ENCODE data around the gene DMXL2. TPM values are rescaled to one million over a fixed set of nuclear protein-coding genes. Genes with fewer than 3 reads are reported as not detected.

DMXL2 gene
- total and polyA plus RNA-seq, 5 donors from 2014 or later = 0.15 to 1.4 TPM; not detected in 3

DNA sequence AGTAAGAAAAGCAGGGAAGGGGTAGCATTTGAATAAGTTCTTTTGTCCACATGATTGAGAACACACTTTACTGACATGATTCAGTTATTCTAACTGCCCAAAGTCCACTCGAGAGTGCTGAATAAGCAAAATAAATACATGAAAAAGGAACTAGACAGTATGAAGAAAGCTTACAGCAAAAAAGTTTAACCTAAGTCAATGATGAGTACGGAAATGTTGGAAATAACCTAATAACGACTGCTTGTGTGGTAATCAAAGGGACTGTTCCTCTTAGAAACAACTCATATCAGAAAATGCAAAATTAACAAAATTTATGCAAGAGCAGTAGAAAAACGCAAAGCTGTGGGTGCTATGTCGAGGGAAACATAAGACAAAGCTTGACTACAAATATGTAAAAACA, 36.6 kb downstream of the DMXL2 start:
- no peaks in the 10 kb centered on the region for H3K36me3 Mint-ChIP-seq
- no peak overlapping the region for H3K4me3 ChIP-seq (ENCODE audit: low read depth, low read length)
- peaks cover 0 to 7% (median 4%) of the 10 kb centered on the region in 7 donors for H3K9me3 Mint-ChIP-seq
- no peak overlapping the region for H3K27ac ChIP-seq (ENCODE audit: insufficient read depth, low read length, poor library complexity, severe bottlenecking)
- H3K27me3 Mint-ChIP-seq = peaks cover 4% of the 10 kb centered on the region
- ATAC-seq (ENCODE audit: low read depth in 2 of 2) (no peak), DNase-seq (no peak)
- H3K4me1 ChIP-seq (ENCODE audit: control insufficient read depth, insufficient read depth, low read length, poor library complexity, severe bottlenecking) = no peaks in the 10 kb centered on the region
- no peaks in the 10 kb centered on the region for H3K27me3 ChIP-seq (ENCODE audit: control insufficient read depth, insufficient read depth, low read length)
- H3K4me3 Mint-ChIP-seq = no peak overlapping the region
- H3K36me3 ChIP-seq (ENCODE audit: control insufficient read depth, insufficient read depth, low read length) = no peaks in the 10 kb centered on the region
- no peak overlapping the region for H3K27ac Mint-ChIP-seq
- peaks cover 0 to 2% of the 10 kb centered on the region in 2 experiments for H3K9me3 ChIP-seq (ENCODE audit: control insufficient read depth in 2 of 2, low read length in 2 of 2)
- H3K4me1 Mint-ChIP-seq = no peaks in the 10 kb centered on the region

- no peak for DNase-seq
- peaks cover 4% of the 10 kb centered on the region for H3K27me3 Mint-ChIP-seq
- Histone ChIP-seq H3K27me3 (ENCODE audit: control insufficient read depth, insufficient read depth, low read length) (no peaks in the 10 kb centered on the region), H3K9me3 (ENCODE audit: control insufficient read depth in 2 of 2, low read length in 2 of 2) (peaks cover 0 to 2% of the 10 kb centered on the region in 2 experiments), H3K36me3 (ENCODE audit: control insufficient read depth, insufficient read depth, low read length) (no peaks in the 10 kb centered on the region), H3K4me3 (ENCODE audit: low read depth, low read length) (no peak overlapping the region), H3K4me1 (ENCODE audit: control insufficient read depth, insufficient read depth, low read length, poor library complexity, severe bottlenecking) (no peaks in the 10 kb centered on the region), H3K27ac (ENCODE audit: insufficient read depth, low read length, poor library complexity, severe bottlenecking) (no peak overlapping the region)
- no peak overlapping the region for H3K27ac Mint-ChIP-seq
- no peaks in the 10 kb centered on the region for H3K4me1 Mint-ChIP-seq
- peaks cover 0 to 3% (median 0%) of the 10 kb centered on the region in 7 donors for H3K9me3 Mint-ChIP-seq
- no peak overlapping the region for H3K4me3 Mint-ChIP-seq
- no peak for ATAC-seq (ENCODE audit: low read depth in 2 of 2)
- H3K36me3 Mint-ChIP-seq = no peaks in the 10 kb centered on the region
These were observed 41.6 kb downstream of the DMXL2 start for GRCh38 chr15:51580982-51581381.

- Mint-ChIP-seq H3K4me1 (no peaks in the 10 kb centered on the region), H3K27me3 (peaks cover 4% of the 10 kb centered on the region), H3K36me3 (no peaks in the 10 kb centered on the region), H3K9me3 (peaks cover 0 to 2% (median 0%) of the 10 kb centered on the region in 7 donors), H3K27ac (no peak overlapping the region), H3K4me3 (no peak overlapping the region)
- no peak for ATAC-seq (ENCODE audit: low read depth in 2 of 2)
- no peak for DNase-seq
- Histone ChIP-seq H3K27ac (ENCODE audit: insufficient read depth, low read length, poor library complexity, severe bottlenecking) (no peak overlapping the region), H3K4me3 (ENCODE audit: low read depth, low read length) (no peak overlapping the region), H3K36me3 (ENCODE audit: control insufficient read depth, insufficient read depth, low read length) (no peaks in the 10 kb centered on the region), H3K4me1 (ENCODE audit: control insufficient read depth, insufficient read depth, low read length, poor library complexity, severe bottlenecking) (no peaks in the 10 kb centered on the region), H3K9me3 (ENCODE audit: control insufficient read depth in 2 of 2, low read length in 2 of 2) (no peaks in the 10 kb centered on the region), H3K27me3 (ENCODE audit: control insufficient read depth, insufficient read depth, low read length) (no peaks in the 10 kb centered on the region)
These were observed 42.2 kb downstream of the DMXL2 start for GRCh38 chr15:51580385-51580784.

DNA sequence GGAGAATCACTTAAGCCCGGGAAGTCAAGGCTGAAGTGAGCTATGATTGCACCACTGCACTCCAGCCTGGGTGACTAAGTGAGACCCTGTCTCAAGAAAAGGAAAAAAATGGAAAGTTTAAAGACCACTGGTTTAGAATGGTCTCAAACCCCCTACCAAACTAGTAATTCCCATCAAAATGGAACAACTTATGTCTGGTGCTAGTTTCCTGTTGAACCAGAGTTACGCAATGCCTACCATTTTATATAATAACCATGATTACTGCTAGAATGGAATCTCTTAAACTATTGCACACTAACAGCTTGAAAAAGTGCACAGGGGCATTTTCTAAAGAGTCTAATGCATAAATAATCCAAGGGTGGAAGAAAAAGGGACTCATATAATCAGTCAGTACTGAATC, 43.6 kb downstream of the DMXL2 start:
- Mint-ChIP-seq H3K27me3 (peaks cover 4% of the 10 kb centered on the region), H3K27ac (no peak overlapping the region), H3K36me3 (no peaks in the 10 kb centered on the region), H3K9me3 (peaks cover 0 to 2% (median 0%) of the 10 kb centered on the region in 7 donors), H3K4me3 (no peak overlapping the region), H3K4me1 (no peaks in the 10 kb centered on the region)
- ATAC-seq (ENCODE audit: low read depth in 2 of 2) (no peak), DNase-seq (no peak)
- Histone ChIP-seq H3K27ac (ENCODE audit: insufficient read depth, low read length, poor library complexity, severe bottlenecking) (no peak overlapping the region), H3K36me3 (ENCODE audit: control insufficient read depth, insufficient read depth, low read length) (no peaks in the 10 kb centered on the region), H3K4me3 (ENCODE audit: low read depth, low read length) (no peak overlapping the region), H3K9me3 (ENCODE audit: control insufficient read depth in 2 of 2, low read length in 2 of 2) (no peaks in the 10 kb centered on the region), H3K27me3 (ENCODE audit: control insufficient read depth, insufficient read depth, low read length) (peaks cover 2% of the 10 kb centered on the region), H3K4me1 (ENCODE audit: control insufficient read depth, insufficient read depth, low read length, poor library complexity, severe bottlenecking) (no peaks in the 10 kb centered on the region)

GRCh38 chr15:51577636-51578304, 44.8 kb downstream of the DMXL2 start:
- H3K27ac Mint-ChIP-seq = no peak overlapping the region
- peaks cover 2% of the 10 kb centered on the region for H3K27me3 ChIP-seq (ENCODE audit: control insufficient read depth, insufficient read depth, low read length)
- H3K4me3 Mint-ChIP-seq = no peak overlapping the region
- no peak for DNase-seq
- no peaks in the 10 kb centered on the region for H3K4me1 Mint-ChIP-seq
- no peaks in the 10 kb centered on the region for H3K4me1 ChIP-seq (ENCODE audit: control insufficient read depth, insufficient read depth, low read length, poor library complexity, severe bottlenecking)
- no peaks in the 10 kb centered on the region for H3K36me3 Mint-ChIP-seq
- H3K9me3 Mint-ChIP-seq = peaks cover 0 to 2% (median 0%) of the 10 kb centered on the region in 7 donors
- no peaks in the 10 kb centered on the region for H3K36me3 ChIP-seq (ENCODE audit: control insufficient read depth, insufficient read depth, low read length)
- no peak for ATAC-seq (ENCODE audit: low read depth in 2 of 2)
- no peaks in the 10 kb centered on the region for H3K9me3 ChIP-seq (ENCODE audit: control insufficient read depth in 2 of 2, low read length in 2 of 2)
- H3K4me3 ChIP-seq (ENCODE audit: low read depth, low read length) = no peak overlapping the region
- H3K27ac ChIP-seq (ENCODE audit: insufficient read depth, low read length, poor library complexity, severe bottlenecking) = no peak overlapping the region
- H3K27me3 Mint-ChIP-seq = peaks cover 4% of the 10 kb centered on the region

DNA sequence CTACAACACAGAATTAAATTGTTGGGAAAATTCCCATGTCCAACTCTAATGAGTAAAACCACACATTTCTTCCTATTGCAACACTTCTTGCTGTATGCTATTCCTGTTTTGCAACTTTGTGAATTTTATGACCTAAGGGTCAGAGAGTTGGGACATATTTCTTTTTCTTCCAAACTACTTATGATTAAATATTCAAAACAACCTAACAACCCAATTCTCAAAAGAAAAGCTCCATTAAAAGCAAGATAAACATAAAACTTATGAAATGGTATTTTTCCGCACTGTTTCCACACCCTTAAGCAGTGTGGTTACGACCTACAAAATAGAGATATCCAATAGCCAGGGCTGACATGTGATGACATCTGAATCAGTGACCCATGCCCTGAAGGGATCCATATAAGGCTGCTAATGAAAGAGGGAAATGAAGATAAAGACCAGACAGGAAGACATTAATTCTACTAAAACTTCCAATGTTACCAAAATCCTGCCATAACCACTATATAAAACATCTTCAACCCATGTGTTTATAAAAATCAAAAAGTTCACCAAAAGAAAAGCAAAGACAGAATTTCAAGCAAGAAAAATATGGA, 45.6 kb downstream of the DMXL2 start:
- DNase-seq = no peak
- Histone ChIP-seq H3K4me1 (ENCODE audit: control insufficient read depth, insufficient read depth, low read length, poor library complexity, severe bottlenecking) (no peaks in the 10 kb centered on the region), H3K27ac (ENCODE audit: insufficient read depth, low read length, poor library complexity, severe bottlenecking) (no peak overlapping the region), H3K4me3 (ENCODE audit: low read depth, low read length) (no peak overlapping the region), H3K36me3 (ENCODE audit: control insufficient read depth, insufficient read depth, low read length) (no peaks in the 10 kb centered on the region), H3K27me3 (ENCODE audit: control insufficient read depth, insufficient read depth, low read length) (peaks cover 2% of the 10 kb centered on the region), H3K9me3 (ENCODE audit: control insufficient read depth in 2 of 2, low read length in 2 of 2) (no peaks in the 10 kb centered on the region)
- H3K9me3 Mint-ChIP-seq = peaks cover 0 to 2% (median 0%) of the 10 kb centered on the region in 7 donors
- no peak overlapping the region for H3K27ac Mint-ChIP-seq
- no peaks in the 10 kb centered on the region for H3K4me1 Mint-ChIP-seq
- H3K36me3 Mint-ChIP-seq = no peaks in the 10 kb centered on the region
- no peak overlapping the region for H3K4me3 Mint-ChIP-seq
- ATAC-seq (ENCODE audit: low read depth in 2 of 2) = no peak
- peaks cover 4% of the 10 kb centered on the region for H3K27me3 Mint-ChIP-seq

GRCh38 chr15:51576286-51576850, 46.2 kb downstream of the DMXL2 start:
- Mint-ChIP-seq H3K27ac (no peak overlapping the region), H3K36me3 (no peaks in the 10 kb centered on the region), H3K4me1 (no peaks in the 10 kb centered on the region), H3K9me3 (peaks cover 0 to 2% (median under 1%) of the 10 kb centered on the region in 7 donors), H3K27me3 (peaks cover 4% of the 10 kb centered on the region), H3K4me3 (peak overlapping the region in 1 of 4 donors; percentile 21)
- DNase-seq (no peak), ATAC-seq (ENCODE audit: low read depth in 2 of 2) (no peak)
- H3K4me3 ChIP-seq (ENCODE audit: low read depth, low read length) = no peak overlapping the region
- H3K27ac ChIP-seq (ENCODE audit: insufficient read depth, low read length, poor library complexity, severe bottlenecking) = no peak overlapping the region
- no peaks in the 10 kb centered on the region for H3K9me3 ChIP-seq (ENCODE audit: control insufficient read depth in 2 of 2, low read length in 2 of 2)
- no peaks in the 10 kb centered on the region for H3K36me3 ChIP-seq (ENCODE audit: control insufficient read depth, insufficient read depth, low read length)
- no peaks in the 10 kb centered on the region for H3K4me1 ChIP-seq (ENCODE audit: control insufficient read depth, insufficient read depth, low read length, poor library complexity, severe bottlenecking)
- H3K27me3 ChIP-seq (ENCODE audit: control insufficient read depth, insufficient read depth, low read length) = peaks cover 2% of the 10 kb centered on the region
